ENCODE results near the gene DRC7.
"Not testable (repeated sequence)": the region's sequence is repeated elsewhere in the genome, so short reads cannot be mapped to it uniquely, and the experiment has no call there.

DRC7 gene

DNA sequence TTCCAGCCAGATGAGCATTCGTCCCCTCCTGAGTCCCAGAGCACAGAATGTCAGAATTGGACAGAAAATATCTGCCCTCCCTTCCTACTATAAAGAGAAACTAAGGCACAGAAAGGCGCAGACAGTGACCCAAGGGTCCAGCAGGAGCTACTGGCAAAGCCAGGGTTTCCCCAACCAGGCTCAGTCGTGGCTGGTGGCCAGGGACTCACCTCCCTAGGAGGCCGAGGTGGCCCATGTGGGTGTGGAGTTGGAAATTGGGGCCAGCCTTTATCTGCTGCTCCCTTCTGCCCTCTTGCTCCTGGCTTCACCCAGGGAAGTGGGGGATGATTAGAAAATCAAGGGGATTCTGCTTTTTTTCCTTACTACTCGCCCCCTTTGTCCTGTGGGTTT, 1.1 kb downstream of the DRC7 start:
- no peak for DNase-seq

DNA sequence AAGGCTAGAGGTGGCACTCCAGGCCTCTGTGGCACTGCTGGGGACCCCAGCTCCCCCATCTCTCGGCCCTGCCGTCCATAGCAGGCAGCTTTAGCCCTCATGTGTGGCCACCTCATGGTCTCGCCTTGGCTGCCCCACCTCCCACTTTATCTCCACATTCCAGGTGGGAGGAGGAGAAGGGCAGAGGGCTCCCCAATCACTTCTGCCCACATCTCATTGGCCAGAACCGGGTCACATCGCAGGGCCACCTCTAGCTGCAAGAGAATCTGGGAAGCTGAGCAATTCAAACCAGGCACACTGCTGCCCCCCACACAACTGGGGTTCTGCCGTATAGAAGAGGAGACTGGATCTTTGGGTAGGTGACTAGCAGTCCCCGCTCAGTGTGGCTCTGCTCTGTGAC, 1.6 kb downstream of the DRC7 start:
- no peak for DNase-seq

DNA sequence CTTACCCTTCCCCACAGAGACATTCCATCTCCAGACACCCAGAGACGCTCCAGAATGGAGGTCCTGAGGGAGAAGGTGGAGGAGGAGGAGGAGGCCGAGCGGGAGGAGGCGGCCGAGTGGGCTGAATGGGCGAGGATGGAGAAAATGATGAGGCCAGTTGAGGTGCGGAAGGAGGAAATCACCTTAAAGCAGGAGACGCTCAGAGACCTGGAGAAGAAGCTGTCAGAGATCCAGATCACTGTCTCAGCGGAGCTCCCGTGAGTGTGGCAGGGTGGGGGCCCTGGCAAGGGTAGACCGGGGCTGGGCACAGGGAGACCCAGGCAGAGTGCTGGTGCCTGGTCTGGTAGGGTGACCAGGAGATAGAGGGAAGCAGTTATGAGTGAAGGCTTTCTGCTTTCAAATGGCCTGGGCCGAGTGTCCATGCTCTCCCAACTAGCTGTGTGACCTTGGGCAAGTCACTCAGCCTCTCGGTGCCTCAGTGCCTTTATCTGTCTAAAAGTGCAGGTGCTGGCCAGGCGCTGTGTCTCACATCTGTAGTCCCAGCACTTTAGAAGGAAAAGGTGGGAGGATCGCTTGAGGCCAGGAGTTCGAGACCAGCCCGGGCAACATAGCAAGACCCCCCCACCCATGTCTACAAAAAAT, 3.4 kb downstream of the DRC7 start:
- DNase-seq = no peak

DNA sequence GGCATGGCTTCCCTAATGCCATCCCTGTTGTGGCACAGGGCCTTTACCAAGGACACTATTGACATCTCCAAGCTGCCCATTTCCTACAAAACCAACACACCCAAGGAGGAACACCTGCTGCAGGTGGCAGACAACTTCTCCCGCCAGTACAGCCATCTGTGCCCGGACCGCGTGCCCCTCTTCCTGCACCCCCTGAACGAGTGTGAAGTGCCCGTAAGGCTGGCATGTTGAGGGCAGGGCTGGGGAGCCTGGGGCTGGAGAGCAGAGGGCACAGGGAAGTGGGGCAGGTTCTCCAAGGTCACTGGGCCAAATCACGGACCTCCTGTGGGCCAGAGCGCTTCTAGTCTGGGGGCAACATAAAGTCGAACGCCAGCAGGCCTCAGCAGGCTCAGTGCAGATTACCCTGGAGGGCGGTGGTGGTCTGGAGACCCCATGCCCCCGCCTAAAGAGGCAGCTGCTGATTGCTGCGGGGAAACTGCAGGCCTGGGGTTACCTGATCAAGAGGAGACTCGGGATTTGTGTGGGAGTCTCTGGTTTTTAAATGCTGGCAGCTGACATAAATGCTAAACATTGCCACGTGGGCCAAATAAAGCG, 4.3 kb downstream of the DRC7 start:
- DNase-seq = no peak

DNA sequence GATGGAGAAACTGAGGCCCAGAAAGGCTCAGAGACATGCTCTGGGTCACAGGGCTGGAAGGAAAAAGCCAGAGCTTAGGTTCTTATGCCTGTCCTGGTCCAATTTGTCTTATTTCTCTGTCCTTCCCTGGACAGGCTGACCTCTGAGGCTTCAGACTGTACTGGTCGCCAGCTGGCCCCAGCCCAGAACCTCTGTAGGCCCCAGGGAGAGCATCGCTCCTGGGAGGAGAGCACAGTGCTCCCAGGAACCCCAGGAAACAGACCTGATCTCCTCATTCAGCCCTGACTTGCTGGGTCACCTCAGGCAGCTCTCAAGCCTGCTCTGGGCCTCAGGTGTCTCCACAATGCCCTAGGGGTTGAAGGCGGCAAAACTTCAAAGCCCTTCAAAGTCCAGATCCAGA, 4.9 kb downstream of the DRC7 start:
- no peak for DNase-seq

DNA sequence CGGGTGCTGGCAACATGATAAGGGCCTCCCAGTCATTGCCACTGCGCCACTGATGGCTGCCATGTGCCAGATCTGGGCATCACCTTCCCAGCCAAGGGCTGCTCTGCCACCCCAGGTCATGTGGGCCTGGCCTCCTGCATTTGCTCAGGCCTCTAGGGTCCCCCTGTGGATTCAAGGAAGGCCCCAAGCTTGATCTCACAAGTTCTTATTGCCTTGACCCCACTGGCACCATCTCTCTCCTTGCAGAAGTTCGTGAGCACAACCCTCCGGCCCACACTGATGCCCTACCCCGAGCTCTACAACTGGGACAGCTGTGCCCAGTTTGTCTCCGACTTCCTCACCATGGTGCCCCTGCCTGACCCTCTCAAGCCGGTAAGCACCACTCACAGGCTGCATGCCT, 5.3 kb downstream of the DRC7 start:
- DNase-seq = no peak

DNA sequence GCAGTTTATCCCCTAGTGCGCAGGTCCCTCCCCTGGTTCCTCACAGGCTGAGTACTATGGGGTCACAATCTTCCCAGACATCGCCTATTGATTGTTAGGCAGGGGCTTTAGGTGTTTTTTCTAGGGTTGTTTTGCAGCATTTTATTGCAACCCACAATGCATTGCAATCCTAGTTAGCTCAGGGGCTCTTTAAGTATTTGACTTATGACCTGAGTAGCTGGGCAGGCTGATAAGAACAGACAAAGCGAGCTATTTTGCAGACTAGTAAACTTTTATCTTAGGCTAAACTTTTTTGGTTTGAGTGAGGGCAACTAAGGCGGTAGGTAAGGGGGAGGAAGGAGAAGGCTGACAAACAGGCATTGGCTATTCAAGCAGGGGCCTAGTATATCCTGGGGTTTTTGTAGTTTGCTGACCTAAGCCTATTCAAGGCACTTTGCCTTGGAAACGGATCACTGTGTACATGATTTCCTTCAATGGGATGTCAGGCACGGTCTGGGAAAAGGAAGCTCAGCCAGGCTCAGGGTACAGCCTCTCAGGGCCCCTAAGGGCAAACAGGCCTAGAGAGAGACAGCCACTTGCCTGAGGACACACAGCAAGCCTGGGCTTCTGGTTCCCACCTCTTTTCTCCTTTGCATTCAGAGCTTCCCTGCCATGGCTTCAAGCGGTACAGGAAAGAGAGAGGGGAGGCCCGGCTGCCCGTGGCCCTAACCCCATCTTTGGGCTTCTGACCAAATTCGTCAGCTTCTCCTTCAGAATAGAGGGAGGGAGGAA, 6.4 kb downstream of the DRC7 start:
- no peak for DNase-seq

DNA sequence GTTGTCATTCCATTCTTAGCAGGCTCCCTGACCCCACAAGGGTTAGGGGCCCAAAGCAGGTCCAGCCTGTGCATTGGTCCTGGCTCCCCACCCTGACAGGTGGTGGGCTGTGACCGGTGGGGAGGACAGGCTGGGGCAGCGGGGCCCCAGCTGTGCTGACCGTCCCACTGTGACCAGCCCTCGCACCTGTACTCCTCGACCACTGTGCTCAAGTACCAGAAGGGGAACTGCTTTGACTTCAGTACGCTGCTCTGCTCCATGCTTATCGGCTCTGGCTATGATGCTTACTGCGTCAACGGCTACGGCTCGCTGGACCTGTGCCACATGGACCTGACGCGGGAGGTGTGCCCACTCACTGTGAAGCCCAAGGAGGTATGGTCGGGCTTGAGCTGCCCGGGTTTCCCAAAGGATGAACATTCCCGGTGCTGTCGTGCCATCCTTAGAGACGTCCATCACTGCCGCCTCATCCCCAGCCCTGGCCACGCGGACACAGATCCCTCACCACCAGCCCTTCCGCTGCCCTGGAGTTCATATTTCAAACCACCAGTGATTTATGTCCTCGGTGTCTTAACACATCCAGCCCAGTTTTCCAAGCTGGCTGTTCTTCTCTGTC, 7.3 kb downstream of the DRC7 start:
- DNase-seq = no peak

DNA sequence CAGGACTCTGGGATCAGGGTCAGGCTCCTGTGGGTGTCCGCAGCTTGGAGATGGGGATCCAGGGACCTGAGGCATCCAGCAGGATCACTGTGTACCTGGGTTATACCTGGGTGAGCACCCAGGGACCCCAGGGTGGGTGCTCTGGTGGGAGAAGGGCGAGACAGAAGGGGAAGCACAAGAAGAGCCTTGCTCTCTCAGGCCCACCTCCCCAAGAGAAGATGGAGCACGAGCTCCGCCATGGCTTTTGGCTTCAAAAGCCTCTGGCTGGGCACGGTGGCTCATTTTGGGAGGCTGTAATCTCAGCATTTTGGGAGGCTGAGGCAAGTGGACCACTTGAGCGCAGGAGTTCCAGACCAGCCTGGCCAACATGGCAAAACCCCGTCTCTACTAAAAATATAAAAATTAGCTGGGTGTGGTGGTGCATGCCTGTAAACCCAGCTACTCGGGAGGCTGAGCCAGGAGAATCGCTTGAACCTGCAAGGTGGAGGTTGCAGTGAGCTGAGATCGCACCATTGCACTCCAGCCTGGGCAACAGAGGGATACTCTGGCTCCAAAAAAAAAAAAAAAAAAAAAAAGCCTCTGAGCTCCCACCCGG, 8.9 kb downstream of the DRC7 start:
- DNase-seq = no peak

DNA sequence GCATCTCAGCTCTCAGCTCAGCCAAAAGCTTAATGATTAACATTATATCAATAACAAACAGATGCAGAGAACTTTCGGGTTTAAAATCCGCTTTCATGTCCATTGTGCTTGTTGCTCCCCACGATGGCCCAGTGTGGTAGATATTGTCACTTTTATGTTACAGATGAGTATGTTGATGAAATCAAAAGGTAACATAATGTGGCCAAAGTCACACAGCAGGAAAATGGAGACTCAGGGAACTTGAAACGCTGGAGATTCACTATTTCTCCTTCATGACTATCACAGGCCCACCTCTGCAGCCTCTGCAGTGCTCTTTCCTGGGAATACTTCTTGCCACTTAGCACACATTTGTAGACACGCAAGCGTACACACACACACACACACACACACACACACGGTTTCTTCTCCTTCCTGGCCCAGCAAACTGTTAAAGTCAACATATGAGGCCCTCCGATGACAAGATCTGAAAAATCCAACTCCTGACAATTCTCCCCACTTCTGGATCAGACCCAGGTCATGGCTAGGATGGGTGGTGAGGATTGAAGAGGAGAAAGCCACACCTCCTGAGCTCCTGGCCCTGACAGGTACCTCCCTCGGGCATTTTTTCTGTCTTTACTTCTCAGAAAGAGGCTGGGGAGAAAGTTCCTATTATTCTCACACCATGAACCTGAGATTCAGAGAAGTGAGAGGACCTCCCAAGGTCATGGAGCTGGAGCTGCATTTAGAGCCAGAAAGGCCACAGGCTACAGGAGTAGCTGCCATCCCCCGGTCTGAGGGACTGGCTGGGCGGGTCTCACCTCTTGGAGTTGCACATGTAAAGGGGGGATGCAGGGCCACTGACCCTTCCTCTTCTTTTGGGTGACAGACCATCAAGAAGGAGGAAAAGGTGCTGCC, 9.7 kb downstream of the DRC7 start:
- no peak for DNase-seq

DNA sequence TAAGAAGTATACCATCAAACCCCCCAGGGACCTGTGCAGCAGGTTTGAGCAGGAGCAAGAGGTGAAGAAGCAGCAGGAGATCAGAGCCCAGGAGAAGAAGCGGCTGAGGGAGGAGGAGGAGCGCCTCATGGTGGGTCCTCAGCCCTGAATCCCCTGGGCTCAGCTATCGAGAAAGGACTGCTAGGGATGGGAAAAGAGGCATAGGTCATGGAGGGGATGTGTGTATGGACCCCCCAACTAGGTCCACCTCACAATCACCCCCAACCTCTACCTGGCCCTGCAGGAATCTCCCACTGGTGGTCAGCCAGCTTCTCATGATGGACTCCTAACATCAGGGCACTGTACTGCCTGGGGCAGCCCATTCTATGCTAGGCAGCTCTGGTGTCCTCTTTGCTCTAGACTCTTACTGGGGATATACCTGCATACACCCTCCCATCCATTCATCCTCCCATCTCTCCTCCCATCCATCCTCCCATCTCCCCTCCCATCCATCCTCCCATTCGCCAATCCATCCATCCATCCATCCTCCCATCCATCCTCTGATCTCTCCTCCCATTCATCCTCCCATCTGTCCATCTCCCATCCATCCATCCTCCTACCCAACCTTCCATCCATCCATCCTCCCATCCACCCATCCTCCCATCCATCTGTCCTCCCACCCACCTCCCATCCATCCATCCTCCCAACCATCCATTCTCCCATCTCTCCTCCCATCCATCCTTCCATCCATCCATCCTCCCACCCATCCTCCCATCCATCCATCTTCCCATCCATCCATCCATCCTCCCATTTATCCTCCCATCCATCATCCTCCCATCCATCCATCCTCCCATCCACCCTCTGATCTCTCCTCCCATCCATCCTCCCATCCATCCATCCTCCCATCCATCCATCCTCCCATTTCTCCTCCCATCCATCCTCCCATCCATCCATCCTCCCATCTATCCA, 10.6 kb downstream of the DRC7 start:
- no peak for DNase-seq

DNA sequence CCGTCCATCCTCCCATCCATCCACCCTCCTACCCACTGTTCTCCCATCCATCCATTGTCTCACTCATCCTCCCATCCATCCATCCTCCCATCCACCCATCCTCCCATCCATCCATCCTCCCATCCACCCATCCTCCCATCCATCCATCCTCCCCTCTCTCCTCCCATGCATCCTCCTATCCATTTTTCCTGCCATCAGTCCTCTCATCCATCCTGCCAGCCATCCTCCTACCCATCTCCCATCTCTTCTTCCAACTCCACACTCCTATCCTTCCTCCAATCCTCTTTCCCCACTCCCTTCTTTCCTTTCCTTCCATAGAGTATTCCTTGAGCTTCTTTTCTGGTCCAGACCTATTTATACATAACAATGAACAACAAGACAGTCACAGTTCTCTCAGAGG, 12.1 kb downstream of the DRC7 start:
- DNase-seq = no peak

DNA sequence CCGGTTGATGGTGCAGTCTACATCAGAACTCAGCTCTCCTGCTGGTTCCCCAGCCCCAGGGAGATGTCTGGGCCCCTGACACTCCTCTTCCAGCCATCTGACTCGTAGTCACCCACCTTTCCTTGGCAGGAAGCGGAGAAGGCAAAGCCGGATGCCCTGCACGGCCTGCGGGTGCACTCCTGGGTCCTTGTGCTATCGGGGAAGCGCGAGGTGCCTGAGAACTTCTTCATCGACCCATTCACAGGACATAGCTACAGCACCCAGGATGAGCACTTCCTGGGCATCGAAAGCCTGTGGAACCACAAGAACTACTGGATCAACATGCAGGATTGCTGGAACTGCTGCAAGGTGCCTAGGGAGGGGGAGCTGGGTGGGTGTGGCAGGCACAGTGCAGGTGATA, 12.7 kb downstream of the DRC7 start:
- DNase-seq = no peak

DNA sequence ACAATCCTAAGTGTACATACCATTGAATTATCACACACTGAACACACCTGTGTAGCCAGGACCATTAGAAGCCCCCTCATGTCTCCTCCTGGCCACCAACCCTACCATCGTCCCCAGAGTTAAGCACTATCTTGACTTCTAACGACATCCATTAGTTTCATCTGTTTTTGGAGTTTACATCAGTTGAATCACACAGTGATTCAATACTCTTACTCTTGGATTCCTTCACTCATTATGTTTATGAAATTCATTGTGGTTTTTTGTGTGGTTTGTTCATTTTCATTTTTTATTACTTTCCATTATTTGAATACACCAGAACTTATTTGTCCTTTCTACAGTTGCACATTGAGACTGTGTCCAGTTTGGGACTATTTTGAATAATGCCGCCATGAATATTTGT, 13.6 kb downstream of the DRC7 start:
- DNase-seq = no peak

DNA sequence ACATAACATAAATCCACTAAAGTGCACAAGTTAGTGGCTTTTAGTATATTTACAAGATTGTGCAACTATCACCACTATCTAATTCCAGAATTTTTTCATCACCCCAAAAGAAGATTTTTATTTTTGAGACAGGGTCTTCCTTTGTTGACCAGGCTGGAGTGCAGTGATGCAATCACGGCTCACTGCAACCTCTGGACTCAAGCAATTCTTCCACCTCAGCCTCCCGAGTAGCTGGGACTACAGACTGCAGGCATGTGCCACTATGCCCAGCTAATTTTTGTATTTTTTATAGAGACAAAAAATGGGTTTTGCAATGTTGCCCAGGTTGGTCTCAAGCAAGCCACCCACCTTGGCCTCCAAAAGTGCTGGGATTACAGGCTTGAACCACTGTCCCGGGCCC, 15.1 kb downstream of the DRC7 start:
- no peak for DNase-seq

DNA sequence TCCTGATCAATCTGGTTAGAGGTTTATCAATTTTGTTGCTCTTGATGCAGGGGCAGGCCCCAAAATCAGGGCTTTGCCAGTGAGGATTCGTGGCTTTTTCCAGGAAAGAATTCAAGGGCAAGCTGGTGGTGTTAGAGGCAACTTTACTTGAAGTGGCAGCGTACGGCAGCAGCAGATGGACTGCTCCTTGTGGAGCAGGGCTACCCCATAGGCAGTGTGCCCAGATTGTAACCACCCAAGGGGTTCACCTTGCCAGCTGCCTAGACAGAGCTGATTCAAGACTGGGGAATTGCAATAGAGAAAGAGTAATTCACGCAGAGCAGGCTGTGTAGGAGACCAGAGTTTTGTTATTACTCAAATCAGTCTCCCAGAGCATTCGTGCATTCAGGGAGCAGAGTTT, 16.7 kb downstream of the DRC7 start:
- DNase-seq = no peak

DNA sequence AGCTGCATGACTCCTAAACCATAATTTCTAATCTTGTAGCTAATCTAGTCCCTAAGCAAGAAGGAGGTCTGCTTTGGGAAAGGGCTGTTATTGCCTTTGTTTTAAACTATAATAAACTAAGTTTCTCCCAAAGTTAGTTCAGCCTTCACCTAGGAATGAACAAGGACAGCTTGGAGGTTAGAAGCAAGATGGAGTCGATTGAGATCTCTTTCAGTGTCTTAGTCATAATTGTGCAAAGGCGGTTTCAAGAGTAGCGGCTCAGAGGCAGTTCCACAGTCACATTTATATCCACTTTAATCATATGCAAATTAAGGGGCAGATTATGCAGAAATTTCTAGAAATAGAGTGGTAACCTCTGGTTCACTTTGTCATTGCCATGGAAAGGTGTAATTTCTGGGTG, 17.4 kb downstream of the DRC7 start:
- DNase-seq = no peak

DNA sequence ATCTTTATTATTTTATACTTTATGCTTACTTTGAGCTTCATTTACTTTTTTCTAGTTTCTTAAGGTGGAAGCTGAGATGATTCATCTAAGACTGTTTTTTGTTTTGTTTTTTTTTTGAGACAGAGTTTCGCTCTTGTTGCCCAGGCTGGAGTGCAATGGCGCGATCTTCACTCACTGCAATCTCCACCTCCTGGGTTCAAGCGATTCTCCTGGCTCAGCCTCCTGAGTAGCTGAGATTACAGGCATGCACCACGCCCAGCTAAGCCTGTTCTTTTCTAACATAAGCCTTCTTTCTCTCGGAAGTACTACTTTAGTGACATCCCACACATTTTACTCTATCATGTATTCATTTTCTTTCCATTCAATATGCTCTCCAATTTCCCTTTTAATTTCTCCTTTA, 18.0 kb downstream of the DRC7 start:
- not testable (repeated sequence) for DNase-seq

DNA sequence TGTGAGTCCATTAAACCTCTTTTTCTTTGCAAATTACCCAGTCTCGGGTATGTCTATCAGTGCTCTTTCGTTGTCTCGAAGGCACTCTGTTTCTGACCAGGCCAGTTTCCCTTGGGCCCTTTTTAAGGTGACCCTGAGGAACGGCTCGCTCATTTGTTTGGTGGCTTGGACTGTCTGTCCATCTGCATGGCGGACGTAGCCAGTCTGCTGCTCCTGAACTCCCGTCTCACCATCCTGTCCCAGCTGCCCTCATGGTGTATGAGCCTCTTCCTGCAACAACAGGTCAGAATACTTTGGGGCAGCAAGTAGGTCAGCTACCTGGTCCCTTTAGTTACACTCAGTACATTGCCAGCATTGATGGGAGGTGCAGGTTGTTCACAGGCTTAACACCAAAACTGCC, 19.0 kb downstream of the DRC7 start:
- DNase-seq = no peak

DNA sequence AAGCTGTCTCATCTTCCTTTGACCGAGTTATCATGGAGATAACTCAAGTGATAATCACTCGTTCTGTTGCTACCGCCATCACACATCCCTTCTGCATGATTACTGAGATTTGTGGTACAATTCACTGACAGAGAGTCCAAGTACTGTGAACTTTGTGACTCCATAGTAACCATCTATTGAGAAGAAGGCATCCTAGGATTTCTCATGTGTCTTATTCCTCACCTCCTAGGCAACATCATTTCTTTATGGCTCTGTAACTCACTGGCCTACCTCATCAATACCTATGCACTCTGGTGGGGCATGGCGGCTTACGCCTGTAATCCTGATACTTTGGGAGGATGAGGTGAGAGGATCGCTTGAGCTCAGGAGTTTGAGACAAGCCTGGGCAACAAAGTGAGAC, 19.4 kb downstream of the DRC7 start:
- no peak for DNase-seq

DNA sequence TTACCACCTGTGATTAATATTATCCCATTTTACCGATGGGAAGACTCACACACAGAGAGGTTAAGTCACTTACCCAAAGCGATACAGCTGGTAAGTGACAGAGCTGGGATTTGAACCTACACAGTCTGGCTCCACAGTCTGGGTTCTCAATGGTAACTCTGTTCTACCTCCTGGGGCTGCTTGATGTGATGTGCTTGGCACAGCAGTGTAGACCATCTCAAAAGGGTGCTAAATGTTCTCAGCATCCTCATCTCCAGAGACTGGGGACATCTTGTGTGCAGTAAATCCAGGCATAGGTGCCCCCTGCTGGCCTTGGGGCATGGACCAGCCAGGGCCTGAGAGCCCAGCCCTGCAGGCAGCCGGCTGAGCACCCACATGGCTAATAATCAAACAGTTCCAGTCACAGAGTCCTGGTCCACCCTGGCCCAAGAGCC, 25.6 kb downstream of the DRC7 start:
- DNase-seq = peak; percentile 40 to 65

All from SHP77 (cell line).